MCF 10A (cell line): ENCODE results near the gene RHEX. TPM values are rescaled to one million over a fixed set of nuclear protein-coding genes. Genes with fewer than 3 reads are reported as not detected.

ENCODE experiments used
- BruUV-seq: library from RNA; stranded (reverse); fragments of 400-500 nt; replicated peaks from 2 replicates; lab custom pipeline; 2021; lab: Mats Ljungman, UMichigan
- CTCF ChIA-PET: fragments of 300-600 bp; sonication (Branson Sonifier 250); formaldehyde crosslinking; extraction: SDS; loops from one replicate; lab custom pipeline; 2021; ENCODE audit warnings: antibody characterized with exemption, inconsistent platforms; lab: Yijun Ruan, JAX
- POLR2A ChIA-PET: fragments of 300-600, 350-650 bp; sonication (Branson Sonifier 250); formaldehyde crosslinking; extraction: SDS; loops from one replicate; lab custom pipeline; 2020; ENCODE audit warnings: antibody characterized with exemption, inconsistent platforms; lab: Yijun Ruan, JAX
- DNase-seq: peaks from one replicate; pipeline ENCODE4 v3.0.0-alpha.2; 2018; ENCODE audit not compliant: unreplicated experiment
- H3K27ac Mint-ChIP-seq: one replicate; pipeline ENCODE4 v1.8.0; 2022; ENCODE audit warnings: mild to moderate bottlenecking, low read depth, mixed read lengths; ENCODE audit not compliant: unreplicated experiment
- H3K27me3 Mint-ChIP-seq: one replicate; pipeline ENCODE4 v1.8.0; 2022; ENCODE audit warnings: mixed read lengths; ENCODE audit not compliant: insufficient read depth, unreplicated experiment
- H3K36me3 Mint-ChIP-seq: one replicate; pipeline ENCODE4 v1.8.0; 2022; ENCODE audit warnings: mild to moderate bottlenecking, moderate library complexity, mixed read lengths; ENCODE audit not compliant: insufficient read depth, unreplicated experiment
- H3K4me1 Mint-ChIP-seq: one replicate; pipeline ENCODE4 v1.8.0; 2022; ENCODE audit warnings: mixed read lengths; ENCODE audit not compliant: insufficient read depth, unreplicated experiment
- H3K4me3 Mint-ChIP-seq: one replicate; pipeline ENCODE4 v1.8.0; 2022; ENCODE audit warnings: mild to moderate bottlenecking, moderate library complexity, mixed read lengths; ENCODE audit not compliant: unreplicated experiment
- H3K9me3 Mint-ChIP-seq: one replicate; pipeline ENCODE4 v1.8.0; 2022; ENCODE audit warnings: mixed read lengths; ENCODE audit not compliant: unreplicated experiment
- intact Hi-C: fragments of 100-400 bp; cut with micrococcal nuclease; formaldehyde crosslinking; loops from 2 replicates; pipeline ENCODE4 v1.14.1; 2022
- total RNA-seq: library from RNA; stranded (reverse); gene quantifications from 2 replicates; pipeline ENCODE4 v1.2.3, GENCODE V29; 2022
- TF ChIP-seq, protein P1 (sequence below): fragments of 200-600 bp; IDR thresholded peaks from one replicate; pipeline ENCODE4 v1.8.0; 2022; ENCODE audit warnings: antibody characterized with exemption, mild to moderate bottlenecking; ENCODE audit not compliant: unreplicated experiment

The RHEX gene
- total RNA-seq, 1 experiment from 2014 or later, result not detected

- intact Hi-C loops, result no loop called here
- H3K27me3 Mint-ChIP-seq, result no peaks in the 10 kb centered on the region
- BruUV-seq, result no TSS peak
Observed at GRCh38 chr1:206110161-206110560, 57.2 kb downstream of the RHEX start.

GRCh38 chr1:206110820-206111219 is 57.8 kb downstream of the RHEX start:
- no peaks in the 10 kb centered on the region for H3K9me3 Mint-ChIP-seq
- no peak overlapping the region for H3K27ac Mint-ChIP-seq
- peaks cover 20% of the 10 kb centered on the region for H3K4me1 Mint-ChIP-seq
- no peaks in the 10 kb centered on the region for H3K36me3 Mint-ChIP-seq
- no peaks in the 10 kb centered on the region for H3K27me3 Mint-ChIP-seq
- BruUV-seq, result no TSS peak
- POLR2A ChIA-PET, result interaction anchor here (0.6 to 1.6 kb wide), 10 partner anchors 8 to 1216 kb away, joined by 3 to 7 read pairs (median 3); partner anchors contain the start of gene RAB7B
- intact Hi-C loops, result no loop called here
- TF ChIP-seq, protein P1, sequence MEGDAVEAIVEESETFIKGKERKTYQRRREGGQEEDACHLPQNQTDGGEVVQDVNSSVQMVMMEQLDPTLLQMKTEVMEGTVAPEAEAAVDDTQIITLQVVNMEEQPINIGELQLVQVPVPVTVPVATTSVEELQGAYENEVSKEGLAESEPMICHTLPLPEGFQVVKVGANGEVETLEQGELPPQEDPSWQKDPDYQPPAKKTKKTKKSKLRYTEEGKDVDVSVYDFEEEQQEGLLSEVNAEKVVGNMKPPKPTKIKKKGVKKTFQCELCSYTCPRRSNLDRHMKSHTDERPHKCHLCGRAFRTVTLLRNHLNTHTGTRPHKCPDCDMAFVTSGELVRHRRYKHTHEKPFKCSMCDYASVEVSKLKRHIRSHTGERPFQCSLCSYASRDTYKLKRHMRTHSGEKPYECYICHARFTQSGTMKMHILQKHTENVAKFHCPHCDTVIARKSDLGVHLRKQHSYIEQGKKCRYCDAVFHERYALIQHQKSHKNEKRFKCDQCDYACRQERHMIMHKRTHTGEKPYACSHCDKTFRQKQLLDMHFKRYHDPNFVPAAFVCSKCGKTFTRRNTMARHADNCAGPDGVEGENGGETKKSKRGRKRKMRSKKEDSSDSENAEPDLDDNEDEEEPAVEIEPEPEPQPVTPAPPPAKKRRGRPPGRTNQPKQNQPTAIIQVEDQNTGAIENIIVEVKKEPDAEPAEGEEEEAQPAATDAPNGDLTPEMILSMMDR, result no peak
- no peak overlapping the region for H3K4me3 Mint-ChIP-seq
- DNase-seq, result no peak
- CTCF ChIA-PET, result interaction anchor here (0.6 to 26.9 kb wide), 13 partner anchors 10 to 452 kb away, joined by 3 to 517 read pairs (median 6); no protein-coding TSS in a partner anchor

More at GRCh38 chr1:206110161-206110560, 57.2 kb downstream of the RHEX start:
- POLR2A ChIA-PET, result interaction anchor here (0.6 to 0.9 kb wide), 2 partner anchors 107 to 826 kb away, joined by 3 read pairs; partner anchors contain the start of gene RAB7B
- TF ChIP-seq, protein P1, result no peak
- peaks cover 20% of the 10 kb centered on the region for H3K4me1 Mint-ChIP-seq
- no peak overlapping the region for H3K4me3 Mint-ChIP-seq
- CTCF ChIA-PET, result interaction anchor here (0.8 to 26.9 kb wide), 10 partner anchors 18 to 451 kb away, joined by 3 to 517 read pairs (median 12); partner anchors contain the start of genes CTSE and RAB7B
- no peaks in the 10 kb centered on the region for H3K9me3 Mint-ChIP-seq
- no peak for DNase-seq
- no peak overlapping the region for H3K27ac Mint-ChIP-seq
- no peaks in the 10 kb centered on the region for H3K36me3 Mint-ChIP-seq

DNA sequence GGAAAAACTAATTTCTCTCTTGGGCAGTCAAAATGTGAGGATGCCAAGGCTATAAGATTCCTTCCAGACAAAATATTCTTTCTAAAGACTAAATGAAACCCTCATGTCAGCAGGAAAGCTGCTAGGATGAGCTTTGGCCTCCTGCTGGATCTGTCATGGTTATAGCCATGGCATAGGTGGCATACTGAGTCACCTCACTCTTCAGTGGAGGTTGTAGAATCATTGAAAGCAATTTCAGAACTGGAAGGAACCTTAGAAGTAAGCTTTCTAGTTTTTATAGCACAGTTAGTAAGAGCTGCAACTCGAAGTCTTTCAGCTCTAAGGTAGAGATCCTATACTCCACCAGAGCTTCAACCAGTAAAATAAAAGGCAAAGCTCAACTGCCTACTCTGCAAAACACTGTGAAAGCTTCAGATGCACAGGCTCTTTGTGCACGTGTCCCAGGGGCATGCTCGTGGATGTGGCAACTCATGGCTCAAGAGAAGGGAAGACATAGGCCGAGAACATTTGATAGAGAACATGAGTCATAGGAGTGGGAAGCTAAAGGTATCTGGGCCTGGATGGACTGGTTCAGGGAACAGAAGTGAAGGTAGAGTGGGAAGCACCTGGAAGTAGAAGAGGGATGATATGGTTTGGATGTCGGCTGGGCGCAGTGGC is 58.4 kb downstream of the RHEX start:
- no peaks in the 10 kb centered on the region for H3K36me3 Mint-ChIP-seq
- CTCF ChIA-PET, result interaction anchor here (0.5 to 26.9 kb wide), 13 partner anchors 9 to 436 kb away, joined by 3 to 517 read pairs (median 5); no protein-coding TSS in a partner anchor

More for the DNA sequence above, 58.4 kb downstream of the RHEX start:
- H3K27ac Mint-ChIP-seq, result no peak overlapping the region
- no peaks in the 10 kb centered on the region for H3K9me3 Mint-ChIP-seq
- no peak overlapping the region for H3K4me3 Mint-ChIP-seq
- no TSS peak for BruUV-seq
- DNase-seq, result peak; percentile 85
- intact Hi-C loops, result no loop called here
- H3K27me3 Mint-ChIP-seq, result peaks cover 4% of the 10 kb centered on the region
- peaks cover 17% of the 10 kb centered on the region for H3K4me1 Mint-ChIP-seq
- TF ChIP-seq, protein P1, result no peak
- POLR2A ChIA-PET, result interaction anchor here (0.6 to 1.6 kb wide), 9 partner anchors 9 to 1216 kb away, joined by 3 to 7 read pairs (median 4); partner anchors contain the start of gene RAB7B
